OCI-LY3 (cell line): ENCODE measurements around the gene LGI2.

Experiments used
- H2AFZ ChIP-seq: fragments of 200-600, 300-600 bp; shearing (Covaris generic); 2 replicates; pipeline ENCODE4 v1.6.0; 2014; ENCODE audit warnings: antibody characterized with exemption, low read depth, low read length
- H3K27ac ChIP-seq: fragments of 200-600, 300-600 bp; sonication (generic); 2 replicates; pipeline ENCODE4 v1.5.1; 2014; ENCODE audit warnings: mild to moderate bottlenecking, low read length, moderate library complexity, mixed read lengths
- H3K27me3 ChIP-seq: fragments of 200-600, 300-600 bp; sonication (generic); 2 replicates; pipeline ENCODE4 v1.6.1; 2014; ENCODE audit warnings: low read depth, low read length, mixed read lengths
- H3K36me3 ChIP-seq: fragments of 200-600, 300-600 bp; sonication (generic); replicated peaks from 2 replicates; pipeline ENCODE3; 2014; ENCODE audit warnings: low read depth, low read length, mixed read lengths
- H3K4me1 ChIP-seq: fragments of 300-600, 200-600 bp; sonication (generic); 2 replicates; pipeline ENCODE4 v1.6.1; 2014; ENCODE audit warnings: low read length, mixed read lengths
- H3K4me2 ChIP-seq: fragments of 200-600, 300-600 bp; sonication (generic); 2 replicates; pipeline ENCODE4 v1.6.1; 2014; ENCODE audit warnings: low read length, mixed read lengths
- H3K4me3 ChIP-seq: fragments of 300-600, 200-600 bp; sonication (generic); 2 replicates; pipeline ENCODE4 v1.5.1; 2014; ENCODE audit warnings: antibody characterized with exemption, mild to moderate bottlenecking, low read length, moderate library complexity
- H3K79me2 ChIP-seq: fragments of 300-600, 200-600 bp; shearing (Covaris generic); 2 replicates; pipeline ENCODE4 v1.6.1; 2014; ENCODE audit warnings: mild to moderate bottlenecking, low read length, mixed read lengths
- H3K9ac ChIP-seq: fragments of 300-600, 200-600 bp; shearing (Covaris generic); 2 replicates; pipeline ENCODE4 v1.6.0; 2014; ENCODE audit warnings: mild to moderate bottlenecking, low read length, moderate library complexity
- H3K9me3 ChIP-seq: fragments of 200-600, 300-600 bp; shearing (Covaris generic); 2 replicates; pipeline ENCODE4 v1.6.1; 2014; ENCODE audit warnings: low read length, mixed read lengths; ENCODE audit not compliant: insufficient read depth
- H4K20me1 ChIP-seq: fragments of 200-600, 300-600 bp; sonication (generic); 2 replicates; pipeline ENCODE4 v1.6.1; 2016; ENCODE audit warnings: low read length, mixed read lengths; ENCODE audit not compliant: insufficient read depth
- CTCF ChIP-seq: fragments of 200-600, 300-600 bp; sonication (generic); IDR thresholded peaks from 2 replicates; pipeline ENCODE4 v1.5.1; 2014; ENCODE audit warnings: antibody characterized with exemption, low read length, low read depth
- EZH2phosphoT487 ChIP-seq: fragments of 200-600 bp; shearing (Covaris generic); IDR thresholded peaks from 2 replicates; pipeline ENCODE4 v1.6.1; 2018; ENCODE audit warnings: antibody characterized with exemption, mixed run types, low read depth

Gene LGI2

GRCh38 chr4:25061602-25062001, 30.9 kb upstream of the LGI2 start:
- Histone ChIP-seq H2AFZ (no peak overlapping the region), H3K4me3 (no peak overlapping the region), H3K9me3 (no peaks in the 10 kb centered on the region), H3K9ac (no peak overlapping the region), H3K36me3 (no peaks in the 10 kb centered on the region), H3K4me2 (no peak overlapping the region), H3K27ac (no peak overlapping the region), H3K27me3 (no peaks in the 10 kb centered on the region; the same call in 1 of the 2 replicates), H3K79me2 (no peaks in the 10 kb centered on the region), H3K4me1 (no peaks in the 10 kb centered on the region), H4K20me1 (no peaks in the 10 kb centered on the region)
- TF ChIP-seq CTCF (no peak), EZH2phosphoT487 (no peak)

- Histone ChIP-seq H3K4me1 (no peaks in the 10 kb centered on the region), H3K9ac (no peak overlapping the region), H3K27ac (no peak overlapping the region), H3K4me2 (no peak overlapping the region), H3K79me2 (no peaks in the 10 kb centered on the region), H3K9me3 (no peaks in the 10 kb centered on the region), H4K20me1 (no peaks in the 10 kb centered on the region), H3K27me3 (no peaks in the 10 kb centered on the region), H3K36me3 (no peaks in the 10 kb centered on the region), H2AFZ (no peak overlapping the region), H3K4me3 (no peak overlapping the region)
- no peak for TF ChIP-seq CTCF
Observed at GRCh38 chr4:25060963-25061340, 30.2 kb upstream of the LGI2 start.

- H3K9ac ChIP-seq = no peak overlapping the region
- no peaks in the 10 kb centered on the region for H4K20me1 ChIP-seq
- H3K79me2 ChIP-seq = no peaks in the 10 kb centered on the region
- no peak overlapping the region for H2AFZ ChIP-seq
- no peaks in the 10 kb centered on the region for H3K36me3 ChIP-seq
- no peak for TF ChIP-seq EZH2phosphoT487
- TF ChIP-seq CTCF = no peak
- no peak overlapping the region for H3K27ac ChIP-seq
- no peaks in the 10 kb centered on the region for H3K9me3 ChIP-seq
- no peak overlapping the region for H3K4me2 ChIP-seq
- no peaks in the 10 kb centered on the region for H3K27me3 ChIP-seq
- no peak overlapping the region for H3K4me3 ChIP-seq
- no peaks in the 10 kb centered on the region for H3K4me1 ChIP-seq
Observed at GRCh38 chr4:25060241-25060962, 29.7 kb upstream of the LGI2 start.

- H3K36me3 ChIP-seq = no peaks in the 10 kb centered on the region
- H3K4me1 ChIP-seq = no peaks in the 10 kb centered on the region
- no peak overlapping the region for H3K27ac ChIP-seq
- H3K79me2 ChIP-seq = no peaks in the 10 kb centered on the region
- H3K4me2 ChIP-seq = no peak overlapping the region
- TF ChIP-seq CTCF (no peak), EZH2phosphoT487 (no peak)
- no peaks in the 10 kb centered on the region for H3K9me3 ChIP-seq
- no peak overlapping the region for H3K4me3 ChIP-seq
- H3K27me3 ChIP-seq = no peaks in the 10 kb centered on the region
- no peak overlapping the region for H2AFZ ChIP-seq
- no peak overlapping the region for H3K9ac ChIP-seq
- no peaks in the 10 kb centered on the region for H4K20me1 ChIP-seq
Observed at GRCh38 chr4:25059791-25060190, 29.0 kb upstream of the LGI2 start.
